GM19035 (cell line): ENCODE measurements around the gene MRPS27.

Experiments
- ATAC-seq: cut with Tn5 transposase; IDR thresholded peaks from one replicate; pipeline ENCODE4 v1.9.1; 2021; ENCODE audit not compliant: unreplicated experiment

The MRPS27 gene

DNA sequence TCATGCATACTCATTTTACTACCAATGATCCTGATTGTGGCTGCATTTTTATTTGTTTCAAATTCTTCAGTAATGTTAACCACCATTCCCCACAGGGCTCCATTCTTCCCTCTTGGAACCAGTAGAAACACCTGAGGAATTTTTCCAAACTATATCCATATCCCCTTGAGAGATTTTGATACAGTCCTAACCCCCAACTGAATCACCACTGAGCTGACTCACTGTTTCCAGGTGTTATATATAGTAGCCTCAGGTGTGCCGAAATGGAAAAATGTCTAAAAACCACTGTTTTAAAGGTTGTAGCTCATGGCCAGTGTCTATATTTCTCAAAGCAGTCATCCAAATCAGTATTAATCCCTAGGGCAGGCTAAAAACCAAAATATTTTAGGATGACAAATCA, 85.2 kb downstream of the MRPS27 start:
- no peak for ATAC-seq

DNA sequence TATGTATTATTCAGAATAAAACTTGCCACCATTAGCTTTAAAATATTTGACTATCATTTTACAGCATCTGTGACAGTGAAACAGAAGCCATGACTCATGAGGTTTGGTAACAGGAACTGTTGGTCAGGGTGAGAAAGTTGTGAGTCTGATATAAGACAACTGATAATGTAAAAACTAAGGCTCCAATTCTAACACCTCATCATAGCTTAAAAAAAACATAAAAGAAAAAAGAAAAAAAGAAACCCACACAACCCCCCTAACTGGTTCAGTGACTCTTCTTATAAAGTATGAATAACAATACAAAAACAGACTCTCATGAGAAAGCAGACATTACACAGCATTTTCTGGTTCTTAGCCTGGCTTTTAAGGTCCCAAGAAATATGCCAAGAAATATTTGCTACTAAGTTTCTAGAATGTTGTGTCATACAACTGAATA, 85.8 kb downstream of the MRPS27 start:
- peak; percentile 90 for ATAC-seq

DNA sequence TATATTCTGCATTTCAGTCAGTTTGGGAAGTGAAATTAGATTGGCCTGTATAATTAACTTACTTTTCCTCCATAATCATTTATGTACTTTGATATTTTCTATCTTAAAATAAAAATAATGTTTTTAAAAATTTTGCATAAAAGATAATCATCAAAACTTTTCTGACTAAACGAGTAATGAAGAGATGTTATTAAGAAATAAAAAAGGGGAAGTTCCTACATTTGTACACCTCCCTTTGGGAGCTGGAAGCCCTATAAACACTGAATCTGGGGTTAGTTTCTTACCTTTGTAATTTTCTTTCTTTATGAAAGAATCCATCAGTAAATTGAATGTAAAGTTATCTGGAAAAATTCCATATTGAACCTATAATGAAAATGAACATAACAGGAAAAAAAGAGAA, 86.2 kb downstream of the MRPS27 start:
- no peak for ATAC-seq

DNA sequence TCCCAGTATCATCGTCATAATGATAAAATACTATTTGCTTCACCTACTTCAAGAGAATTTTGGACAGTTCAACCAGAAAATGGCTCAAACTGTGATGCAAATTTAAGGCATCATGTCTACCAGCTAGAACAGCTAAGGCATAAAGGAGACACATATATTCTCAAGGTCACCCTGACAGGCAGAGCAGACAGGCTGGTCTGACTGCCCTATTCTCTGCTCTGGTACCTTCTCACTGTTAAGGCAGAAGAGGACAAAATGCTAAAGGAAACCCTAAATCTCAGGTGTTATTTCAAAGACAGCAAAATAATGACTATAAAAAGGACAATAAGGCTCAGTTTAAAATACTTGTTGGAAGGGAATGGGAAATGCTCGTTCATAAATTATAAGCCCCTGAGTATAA, 87.2 kb downstream of the MRPS27 start:
- no peak for ATAC-seq

DNA sequence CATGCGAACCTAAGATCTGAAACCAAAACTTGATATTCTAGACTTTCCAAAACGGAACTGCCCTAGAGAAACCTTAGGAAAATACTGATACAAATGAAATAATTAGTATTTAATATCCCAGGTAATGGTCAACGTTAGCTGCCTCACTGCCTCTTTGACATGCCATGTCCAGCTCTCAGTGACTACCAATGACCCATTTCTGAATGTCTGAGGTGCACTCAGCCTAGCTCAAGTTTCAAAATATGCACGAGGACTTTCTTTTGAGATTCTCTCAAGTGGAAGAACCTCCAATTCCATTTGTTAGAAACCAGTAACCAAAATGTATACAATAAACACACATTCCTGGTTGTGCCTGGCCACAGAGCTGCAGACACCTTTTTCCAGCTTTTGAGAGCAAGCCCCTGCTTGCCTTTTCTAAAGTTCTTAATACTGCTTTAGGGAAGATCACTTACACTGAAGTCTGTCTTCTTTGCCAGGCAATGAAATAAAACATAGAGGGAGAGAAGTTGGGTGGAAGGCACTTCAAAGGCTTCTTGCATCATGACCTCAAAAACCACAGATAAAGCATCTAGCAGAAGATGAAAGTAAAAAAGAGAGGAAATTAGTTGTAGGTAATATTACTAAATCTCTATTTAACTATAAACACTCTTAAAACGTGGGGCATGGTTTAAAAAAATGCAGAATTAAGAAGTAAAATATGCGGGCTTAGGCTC, 87.9 kb downstream of the MRPS27 start:
- ATAC-seq = no peak

DNA sequence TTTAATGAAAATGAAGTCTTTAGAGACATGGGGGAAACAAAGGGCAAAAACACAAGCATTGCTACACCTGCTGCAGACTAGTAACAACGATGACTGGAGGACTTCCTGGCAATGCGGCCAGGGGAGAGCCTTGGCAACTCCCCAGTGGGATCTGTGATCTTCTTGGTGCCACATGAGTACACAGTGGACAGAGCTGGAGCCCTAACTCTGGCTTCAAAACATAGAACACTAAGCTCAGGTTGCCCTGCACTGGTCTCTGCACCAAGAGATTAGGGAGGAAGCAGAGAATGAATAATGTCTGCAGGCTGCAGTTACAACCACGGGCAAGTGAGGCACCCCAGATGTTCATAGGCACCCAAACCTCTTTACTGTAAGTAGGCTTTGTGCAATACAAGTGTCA, 91.1 kb downstream of the MRPS27 start:
- no peak for ATAC-seq

DNA sequence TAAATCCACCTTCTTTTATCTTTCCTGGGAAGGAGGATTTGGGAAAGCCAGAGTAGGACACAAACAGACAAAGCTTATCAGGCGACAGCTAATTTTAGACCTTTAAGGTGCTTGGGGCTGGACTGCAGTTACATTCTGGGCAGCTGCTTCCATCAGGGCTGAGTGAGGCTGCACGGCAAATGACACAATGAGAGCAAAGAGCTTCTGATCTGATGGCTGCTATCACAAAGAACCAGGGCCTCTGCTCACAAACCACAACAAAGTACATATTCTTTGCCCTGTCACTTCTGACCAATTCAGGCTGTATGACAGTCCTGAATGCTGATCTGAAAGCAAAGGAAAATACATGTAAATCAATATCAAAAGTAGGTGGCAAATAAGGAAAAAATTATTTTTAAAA, 93.1 kb downstream of the MRPS27 start:
- ATAC-seq = no peak

DNA sequence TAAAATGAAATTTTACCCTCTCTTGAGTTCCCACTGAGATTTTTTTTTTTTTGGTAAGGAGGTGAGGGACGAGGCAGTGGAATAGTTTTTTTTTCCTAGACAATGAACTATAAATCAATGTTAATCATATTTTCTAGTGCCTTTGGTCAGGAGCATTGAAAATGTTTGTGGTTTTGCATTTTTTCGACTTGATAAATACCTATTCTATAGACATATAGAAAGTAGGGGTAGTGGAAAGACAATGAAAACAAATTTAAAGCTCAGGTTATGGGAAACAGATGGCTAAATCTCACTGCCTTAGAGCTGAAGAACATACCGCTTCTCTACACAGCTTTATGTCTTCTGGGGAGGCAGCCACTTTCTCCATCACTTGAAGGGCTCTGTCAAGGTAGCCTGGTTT, 94.3 kb downstream of the MRPS27 start:
- ATAC-seq = no peak

DNA sequence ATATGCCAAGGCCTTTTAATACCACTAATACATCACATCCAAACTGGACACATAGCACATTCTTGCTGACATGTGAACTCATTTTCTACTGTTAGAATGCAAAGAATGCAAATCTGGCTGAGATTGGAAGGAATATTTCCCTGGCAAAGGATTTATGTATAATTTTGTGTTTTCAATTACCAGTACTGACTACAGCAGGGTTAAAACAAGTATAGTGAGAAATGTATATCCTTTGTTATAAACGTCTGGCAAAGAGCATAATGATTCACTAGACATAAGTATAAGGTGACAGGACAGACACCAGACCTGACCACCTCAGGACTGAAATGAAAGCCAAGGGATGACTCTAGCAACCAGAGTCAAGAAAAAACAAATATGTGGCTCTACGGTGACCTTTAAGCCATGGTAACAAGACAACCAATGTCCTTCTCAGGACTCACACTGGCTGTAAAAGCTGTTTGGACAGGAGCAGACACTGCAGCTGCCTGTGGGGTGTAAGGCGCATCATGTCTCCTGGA, 95.0 kb downstream of the MRPS27 start:
- no peak for ATAC-seq

DNA sequence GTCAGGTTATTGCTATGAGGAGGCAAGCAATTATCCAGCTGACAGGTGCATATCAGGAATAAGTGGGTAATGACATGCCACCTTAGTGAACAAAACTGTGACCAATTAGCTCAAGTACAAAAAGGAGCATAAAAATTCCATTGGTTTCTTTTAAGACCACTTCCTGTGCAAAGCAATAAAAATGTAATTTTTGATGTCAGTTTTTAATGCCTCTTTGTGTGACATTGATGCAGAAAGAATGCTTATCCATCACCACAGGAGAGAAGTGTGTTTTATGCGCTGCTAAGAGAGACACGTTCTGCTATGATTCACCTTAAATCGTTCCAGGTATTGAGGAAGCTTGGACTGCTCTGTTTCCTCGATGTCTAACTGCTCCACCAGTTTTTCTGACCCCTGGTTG, 96.7 kb downstream of the MRPS27 start:
- ATAC-seq = no peak

DNA sequence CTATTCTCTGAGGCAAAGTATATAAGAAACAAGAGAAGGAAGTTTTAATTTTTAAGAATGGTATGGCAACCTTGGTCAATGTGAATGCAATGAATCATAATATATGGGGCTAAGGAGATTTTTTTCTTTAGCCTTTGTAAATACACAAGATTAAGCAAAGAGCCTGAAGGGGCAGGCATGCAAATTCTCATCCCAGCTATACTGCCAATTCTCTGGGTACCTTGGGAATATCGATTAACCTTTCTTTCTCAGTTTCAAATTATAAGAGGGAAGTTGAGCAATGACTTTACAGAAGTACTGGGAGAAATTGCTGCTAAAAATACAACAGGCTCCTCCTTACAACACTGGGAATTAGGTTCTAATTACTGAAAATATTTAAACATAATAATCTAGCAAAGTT, 97.5 kb downstream of the MRPS27 start:
- ATAC-seq = no peak

DNA sequence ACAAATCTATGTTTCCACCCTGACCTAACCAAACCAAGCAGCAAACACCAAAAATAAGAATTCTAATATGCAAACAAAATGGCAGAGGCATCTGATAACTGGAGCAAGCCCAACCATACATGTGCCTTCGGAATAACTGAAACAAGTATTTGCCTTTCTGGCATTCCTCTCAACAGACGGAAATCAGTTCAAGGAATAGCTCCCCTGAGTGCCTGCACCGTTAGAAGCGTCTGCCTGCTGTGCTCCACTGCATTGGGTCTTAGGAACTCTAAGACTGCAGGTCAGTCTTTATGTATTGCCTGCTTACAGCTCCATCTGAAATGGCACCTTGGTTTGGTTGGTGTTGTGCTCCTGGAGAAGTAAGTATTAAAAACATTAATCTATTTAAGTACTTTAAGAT, 98.5 kb downstream of the MRPS27 start:
- ATAC-seq = no peak

DNA sequence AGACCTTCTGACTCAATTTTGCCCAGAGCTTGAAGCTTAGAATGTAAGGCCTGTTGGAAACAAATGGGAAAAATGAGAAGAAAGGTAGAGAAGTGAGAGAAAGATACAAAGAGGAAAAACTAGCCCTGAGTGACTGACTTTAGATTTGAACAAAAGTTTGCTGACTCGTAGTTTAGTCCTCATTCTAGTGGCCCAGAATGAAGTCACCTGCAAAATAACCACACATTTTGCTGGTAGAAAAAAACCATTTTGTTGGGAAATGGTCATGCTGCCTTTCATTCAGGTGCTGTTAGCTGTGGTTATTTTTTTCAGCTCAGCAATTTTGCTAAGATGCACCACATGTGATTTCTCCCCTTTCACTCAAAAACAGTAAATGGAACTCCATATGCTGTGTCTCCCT, 98.9 kb downstream of the MRPS27 start:
- no peak for ATAC-seq

DNA sequence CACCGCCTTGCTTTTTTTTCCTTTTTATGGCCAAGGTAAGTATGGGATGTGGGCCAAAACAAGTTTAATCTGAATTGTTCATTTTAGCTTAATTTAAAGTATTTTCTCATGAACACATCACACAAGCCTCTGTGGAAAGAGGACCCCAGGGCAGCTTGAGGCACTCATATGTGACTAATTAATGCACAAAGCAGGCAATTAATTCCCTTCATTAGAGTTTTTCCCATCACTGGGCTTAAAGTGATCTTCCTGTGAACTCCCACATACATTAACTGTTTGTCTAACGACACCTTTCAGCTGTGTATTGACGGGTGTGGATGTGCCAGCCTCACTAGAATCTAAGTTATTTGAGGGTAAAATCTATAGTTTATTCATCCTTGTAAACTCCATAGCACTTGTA, 103.3 kb downstream of the MRPS27 start:
- ATAC-seq = no peak

DNA sequence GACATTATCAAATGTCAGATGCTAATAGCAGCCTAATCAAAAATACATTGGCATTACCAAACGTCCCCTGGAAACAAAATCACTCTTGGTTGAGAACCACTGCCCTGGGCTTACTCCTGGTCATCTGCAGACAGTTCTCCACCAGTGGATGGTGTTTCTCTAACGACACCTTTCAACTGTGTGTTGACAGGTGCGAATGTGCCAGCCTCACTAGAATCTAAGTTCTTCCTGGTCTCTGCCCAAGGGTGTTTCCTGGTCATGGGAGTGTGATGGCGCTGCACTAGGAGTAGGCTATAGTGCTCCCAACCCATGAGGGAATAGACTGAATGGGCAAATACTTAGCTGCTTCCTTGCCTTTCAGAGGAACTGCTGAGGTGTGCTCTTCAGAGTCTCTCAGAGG, 105.9 kb downstream of the MRPS27 start:
- ATAC-seq = no peak

DNA sequence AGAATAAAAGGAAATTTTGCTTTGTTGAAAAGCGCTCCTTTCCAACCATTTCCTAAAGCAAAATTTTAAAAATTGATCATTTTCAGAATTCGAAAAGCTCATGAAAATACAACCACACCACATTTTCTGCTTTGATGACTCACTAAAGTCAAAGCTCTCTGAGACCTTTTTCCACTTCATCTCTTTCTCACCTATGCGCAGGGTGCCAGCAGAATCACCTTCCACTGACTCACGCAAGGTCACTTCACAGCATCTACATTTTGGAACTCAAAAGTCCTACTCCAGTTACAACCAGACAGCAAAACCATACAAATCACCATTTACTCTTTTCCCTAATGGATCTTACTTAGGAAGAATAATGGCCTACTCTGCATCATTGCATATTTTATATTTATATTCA, 106.6 kb downstream of the MRPS27 start:
- ATAC-seq = no peak

DNA sequence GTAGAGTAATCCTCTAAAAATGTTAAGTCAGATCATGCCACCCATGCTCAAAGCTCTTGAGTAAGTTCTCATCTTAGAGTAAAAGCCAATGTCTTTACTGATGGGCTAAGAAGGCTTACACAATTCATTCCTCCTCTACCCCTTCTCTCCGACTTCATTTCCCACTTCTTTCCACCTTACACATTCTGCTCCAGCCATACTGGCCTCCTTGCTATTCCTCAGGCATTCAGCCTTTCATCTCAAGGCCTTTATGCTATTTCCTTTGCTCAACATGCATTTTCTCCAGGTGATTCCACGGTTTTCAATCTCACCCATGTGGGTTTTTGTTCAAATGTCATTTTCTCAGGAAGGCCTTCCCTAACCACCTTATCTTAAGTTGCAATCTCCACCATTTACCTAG, 107.9 kb downstream of the MRPS27 start:
- ATAC-seq = no peak

DNA sequence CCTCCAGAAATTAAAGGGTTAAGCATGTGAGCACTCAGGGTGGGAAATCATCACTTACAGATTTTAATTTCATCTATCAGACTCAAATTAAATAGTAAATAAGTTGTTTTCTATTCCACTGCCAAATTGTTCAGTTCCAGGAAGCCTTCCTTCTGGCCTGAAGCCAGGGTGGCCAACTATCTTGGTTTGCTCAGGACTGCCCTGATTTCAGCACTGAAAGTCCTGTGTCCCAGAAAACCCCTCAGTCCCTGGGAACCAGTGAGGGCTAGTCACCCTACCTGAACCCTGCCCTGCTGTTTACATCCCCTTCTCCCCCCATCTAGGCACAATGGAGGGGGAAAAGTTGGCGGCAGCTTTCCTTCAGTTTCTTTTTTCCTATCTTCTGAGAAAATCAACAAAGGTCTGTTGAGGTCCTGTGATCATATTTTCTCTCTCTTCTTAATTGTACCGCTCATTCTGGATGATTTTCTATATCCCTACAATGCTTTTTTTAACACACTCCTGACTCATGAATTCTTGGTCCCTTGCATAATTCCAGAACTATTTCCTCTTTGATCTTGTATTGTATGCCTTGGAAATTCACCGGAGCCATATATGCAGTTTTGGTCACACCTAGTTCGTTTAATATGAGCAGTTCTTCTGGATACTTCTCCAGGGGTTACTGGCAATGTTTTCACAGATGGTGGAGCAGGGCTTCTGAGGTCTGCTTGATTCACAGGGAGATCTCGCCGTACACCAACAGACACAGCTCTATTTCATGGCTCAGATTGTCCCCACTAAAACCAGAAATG, 109.0 kb downstream of the MRPS27 start:
- ATAC-seq = no peak

DNA sequence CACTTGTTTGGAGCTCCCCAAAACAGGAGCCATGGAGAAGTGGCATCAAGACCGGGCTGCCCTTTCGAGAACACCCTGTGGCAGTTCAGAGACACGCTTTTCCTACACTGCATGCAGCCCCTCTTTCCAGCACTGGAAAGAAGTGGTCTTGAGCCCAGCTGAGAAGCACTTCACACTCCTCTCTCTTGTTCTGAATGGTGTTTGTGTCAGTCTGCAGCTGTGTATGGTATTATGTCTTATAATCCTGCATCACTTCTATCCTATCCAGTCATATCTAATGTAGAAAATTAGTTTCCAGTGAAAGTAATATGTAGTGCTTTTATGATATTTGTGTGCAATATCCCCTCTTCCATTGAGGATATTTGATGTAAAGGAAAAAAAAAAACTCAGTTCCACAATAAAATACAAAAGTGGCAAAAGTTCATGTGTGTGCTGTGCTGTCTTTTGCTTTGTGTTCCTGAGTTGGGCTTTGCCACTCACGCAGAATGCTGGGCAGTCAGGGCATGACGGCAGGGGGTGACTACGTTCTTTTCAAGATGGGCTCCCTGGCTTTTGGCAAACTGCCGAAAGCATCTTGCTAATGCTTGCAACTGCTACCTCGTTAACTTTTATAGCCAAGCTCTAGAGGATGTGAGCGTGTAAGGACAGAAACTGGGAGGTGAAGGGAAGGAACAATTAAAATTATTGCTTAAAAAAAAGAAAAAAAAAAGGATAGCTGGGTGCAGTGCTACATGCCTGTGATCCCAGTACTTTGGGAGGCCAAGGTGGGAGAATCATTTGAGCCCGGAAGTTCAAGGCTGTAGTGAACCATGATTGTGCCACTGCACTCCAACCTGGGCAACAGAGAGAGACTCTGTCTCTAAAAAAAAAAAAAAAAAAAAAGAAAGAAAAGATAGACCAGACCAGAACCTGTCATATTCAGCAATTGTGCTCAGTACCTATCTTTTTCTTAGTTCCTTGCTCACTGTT, 110.6 kb downstream of the MRPS27 start:
- no peak for ATAC-seq

DNA sequence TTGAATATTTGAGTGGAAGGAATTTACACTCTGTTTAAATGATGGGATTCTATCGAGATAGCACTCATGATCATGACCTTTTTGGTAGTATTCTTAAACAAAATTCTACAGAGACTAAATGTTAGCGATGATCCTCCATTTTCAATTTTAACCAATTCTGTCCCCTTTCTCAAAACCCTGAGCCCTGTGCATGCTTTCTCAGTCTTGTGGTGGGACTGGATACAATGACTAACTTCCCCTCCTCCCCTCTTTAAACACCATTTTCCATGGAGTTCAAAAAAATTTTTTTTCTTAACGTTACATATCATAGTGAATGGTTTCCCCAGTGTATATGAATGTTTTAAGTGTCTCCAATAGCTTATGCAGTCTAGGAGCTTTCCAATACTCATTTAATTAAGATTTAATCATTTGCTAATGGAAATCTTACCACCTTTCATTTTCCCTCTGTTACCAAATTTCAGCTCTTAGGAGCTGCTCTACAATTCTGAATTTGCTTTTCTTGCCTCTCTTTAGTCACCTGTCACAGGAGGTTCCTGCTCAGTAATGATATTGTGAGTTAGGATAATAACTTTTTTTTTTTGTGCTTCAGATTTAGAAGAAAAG, 111.6 kb downstream of the MRPS27 start:
- no peak for ATAC-seq

DNA sequence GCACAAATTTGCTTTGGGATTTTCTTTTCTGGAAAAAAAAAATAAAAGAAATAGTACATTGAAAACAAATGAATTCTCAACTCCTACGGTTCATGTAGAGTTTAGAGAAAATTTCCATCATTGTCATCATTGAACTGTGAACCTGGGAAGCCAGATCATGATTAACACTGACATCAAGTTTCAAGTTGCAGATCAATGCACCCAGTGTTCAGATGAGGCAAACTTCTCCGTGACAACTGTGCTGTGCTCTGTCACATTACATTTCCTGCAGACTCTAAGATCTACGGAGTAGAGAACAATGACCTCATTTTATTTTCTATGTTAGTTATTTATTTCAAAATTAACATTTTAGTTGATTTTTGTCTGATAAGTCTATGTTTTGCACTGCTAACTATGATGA, 113.0 kb downstream of the MRPS27 start:
- no peak for ATAC-seq
